AG04450 (cell line): ENCODE measurements around the gene SVOP. TPM values are rescaled to one million over a fixed set of nuclear protein-coding genes. Genes with fewer than 3 reads are reported as not detected.

ENCODE experiments used
- CTCF ChIA-PET: fragments of 300-600, 350-600 bp; formaldehyde crosslinking; extraction: SDS; loops from one replicate; lab custom pipeline; 2022; ENCODE audit warnings: antibody characterized with exemption, inconsistent platforms; lab: Charles Lee
- POLR2A ChIA-PET: fragments of 350-600 bp; formaldehyde crosslinking; extraction: SDS; loops from one replicate; lab custom pipeline; 2021; ENCODE audit warnings: antibody characterized with exemption, inconsistent platforms; lab: Yijun Ruan, JAX
- DNase-seq: peaks from one replicate; pipeline ENCODE4 v3.0.0-alpha.2; 2011; ENCODE audit warnings: low read depth, low spot score
- H3K27ac ChIP-seq: one replicate; pipeline ENCODE4 v1.5.1; 2012; ENCODE audit warnings: low read depth, low read length, control low read depth
- H3K27me3 ChIP-seq: one replicate; pipeline ENCODE4 v1.6.0; 2012; ENCODE audit warnings: low read length; ENCODE audit not compliant: control insufficient read depth, insufficient read depth
- H3K4me3 ChIP-seq: 2 replicates; pipeline ENCODE4 v1.5.1; 2011; ENCODE audit warnings: mild to moderate bottlenecking, low read depth, low read length, control low read depth
- H3K9me3 ChIP-seq: 2 replicates; pipeline ENCODE4 v1.5.1; 2012; ENCODE audit warnings: low read length; ENCODE audit not compliant: control insufficient read depth, insufficient read depth
- polyA plus RNA-seq: library from polyadenylated mRNA; depleted of rRNA; stranded (reverse); fragments of >200 nt; gene quantifications from 2 replicates; pipeline ENCODE4 v1.2.3, GENCODE V29; 2011
- TF ChIP-seq, protein P1 (sequence below): IDR thresholded peaks from 2 replicates; pipeline ENCODE4 v1.5.1; 2011; ENCODE audit warnings: low read depth, low read length, control low read depth, inconsistent platforms

The SVOP gene
- polyA plus RNA-seq, 1 experiment: not detected

DNA sequence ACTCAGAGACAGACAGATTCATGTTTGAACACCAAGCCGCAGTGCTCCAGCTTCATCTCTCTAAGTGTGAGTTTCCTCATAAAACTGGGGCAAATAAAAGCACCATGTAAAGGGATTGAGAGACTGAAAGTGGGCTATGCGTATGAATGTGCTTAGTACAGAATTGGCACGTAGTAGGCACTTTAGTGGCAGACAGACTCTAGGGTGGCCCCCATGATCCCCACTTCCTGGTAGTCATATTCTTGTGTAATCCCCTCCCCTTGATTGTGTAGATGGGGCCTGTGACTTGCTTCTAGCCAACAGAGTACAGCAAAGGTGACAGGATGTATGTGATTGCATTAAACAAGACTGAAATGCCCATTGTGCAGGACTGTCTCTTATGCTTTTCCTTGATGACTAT is 98.0 kb downstream of the SVOP start:
- TF ChIP-seq, protein P1, sequence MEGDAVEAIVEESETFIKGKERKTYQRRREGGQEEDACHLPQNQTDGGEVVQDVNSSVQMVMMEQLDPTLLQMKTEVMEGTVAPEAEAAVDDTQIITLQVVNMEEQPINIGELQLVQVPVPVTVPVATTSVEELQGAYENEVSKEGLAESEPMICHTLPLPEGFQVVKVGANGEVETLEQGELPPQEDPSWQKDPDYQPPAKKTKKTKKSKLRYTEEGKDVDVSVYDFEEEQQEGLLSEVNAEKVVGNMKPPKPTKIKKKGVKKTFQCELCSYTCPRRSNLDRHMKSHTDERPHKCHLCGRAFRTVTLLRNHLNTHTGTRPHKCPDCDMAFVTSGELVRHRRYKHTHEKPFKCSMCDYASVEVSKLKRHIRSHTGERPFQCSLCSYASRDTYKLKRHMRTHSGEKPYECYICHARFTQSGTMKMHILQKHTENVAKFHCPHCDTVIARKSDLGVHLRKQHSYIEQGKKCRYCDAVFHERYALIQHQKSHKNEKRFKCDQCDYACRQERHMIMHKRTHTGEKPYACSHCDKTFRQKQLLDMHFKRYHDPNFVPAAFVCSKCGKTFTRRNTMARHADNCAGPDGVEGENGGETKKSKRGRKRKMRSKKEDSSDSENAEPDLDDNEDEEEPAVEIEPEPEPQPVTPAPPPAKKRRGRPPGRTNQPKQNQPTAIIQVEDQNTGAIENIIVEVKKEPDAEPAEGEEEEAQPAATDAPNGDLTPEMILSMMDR: no peak
- Histone ChIP-seq H3K27ac (no peak overlapping the region), H3K27me3 (peaks cover 10% of the 10 kb centered on the region), H3K9me3 (no peaks in the 10 kb centered on the region), H3K4me3 (no peak overlapping the region)
- ChIA-PET CTCF (no interaction called here), POLR2A (no interaction called here)
- no peak for DNase-seq

GRCh38 chr12:108921946-108922345 is 98.9 kb downstream of the SVOP start:
- Histone ChIP-seq H3K27ac (no peak overlapping the region), H3K4me3 (no peak overlapping the region), H3K27me3 (peaks cover 7% of the 10 kb centered on the region), H3K9me3 (no peaks in the 10 kb centered on the region)
- no peak for DNase-seq
- TF ChIP-seq, protein P1: no peak
- ChIA-PET POLR2A (no interaction called here), CTCF (no interaction called here)

- H3K4me3 ChIP-seq: no peak overlapping the region
- H3K9me3 ChIP-seq: no peaks in the 10 kb centered on the region
- DNase-seq: no peak
- TF ChIP-seq, protein P1: no peak
- POLR2A ChIA-PET: no interaction called here
- no peak overlapping the region for H3K27ac ChIP-seq
- CTCF ChIA-PET: interaction anchor here (1.2 kb wide), 1 partner anchor 32 kb away, joined by 4 read pairs; no protein-coding TSS in a partner anchor
- H3K27me3 ChIP-seq: peaks cover 6% of the 10 kb centered on the region
Observed at GRCh38 chr12:108918960-108919642, 101.8 kb downstream of the SVOP start.

GRCh38 chr12:108918206-108918605 is 102.7 kb downstream of the SVOP start:
- TF ChIP-seq, protein P1: no peak
- Histone ChIP-seq H3K27ac (no peak overlapping the region), H3K9me3 (no peaks in the 10 kb centered on the region), H3K4me3 (no peak overlapping the region), H3K27me3 (peaks cover 6% of the 10 kb centered on the region)
- CTCF ChIA-PET: interaction anchor here (0.6 to 1.2 kb wide), 2 partner anchors 17 to 33 kb away, joined by 4 read pairs; no protein-coding TSS in a partner anchor
- no peak for DNase-seq
- POLR2A ChIA-PET: no interaction called here

DNA sequence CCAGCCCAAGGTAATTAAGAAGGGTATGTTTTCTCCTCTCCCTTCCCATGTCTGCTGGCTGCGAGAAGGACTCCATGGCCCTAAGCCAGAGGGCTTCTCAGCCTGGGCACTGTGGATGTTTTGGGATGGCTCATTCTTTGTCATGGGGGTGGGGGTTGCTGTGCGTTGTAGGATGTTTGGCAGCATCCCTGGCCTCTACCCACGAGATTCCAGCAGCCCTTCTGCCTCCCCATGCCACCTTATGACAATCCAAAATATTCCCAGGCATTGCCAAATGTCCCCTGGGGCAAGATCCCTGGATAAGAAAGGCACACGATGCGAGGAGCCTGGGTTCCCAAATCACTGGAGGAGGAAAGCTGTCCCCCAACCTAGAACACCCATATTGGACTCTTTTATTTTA is 104.5 kb downstream of the SVOP start:
- H3K27me3 ChIP-seq: peaks cover 2% of the 10 kb centered on the region
- POLR2A ChIA-PET: no interaction called here
- H3K9me3 ChIP-seq: peaks cover 4% of the 10 kb centered on the region
- CTCF ChIA-PET: no interaction called here
- H3K27ac ChIP-seq: no peak overlapping the region
- DNase-seq: no peak
- TF ChIP-seq, protein P1: no peak
- no peak overlapping the region for H3K4me3 ChIP-seq
